Heart left ventricle (tissue), 13 donors: ENCODE data around the gene DAP.

Experiments
- POLR2A ChIP-seq, 2 donors: fragments of 450-650 bp; IDR thresholded peaks; one replicate each; pipeline ENCODE4 v1.6.1; 2017; ENCODE audit warnings: antibody characterized with exemption in 2 of 2, mild to moderate bottlenecking in 2 of 2, moderate library complexity in 2 of 2
- TF ChIP-seq, protein P1 (sequence below), 12 donors: fragments of 200-600 bp; sonication (generic) in 4 of 12; IDR thresholded peaks; one replicate each; pipeline versions ENCODE4 v1.5.0 to v1.8.0; 2018 to 2022; ENCODE audit warnings: antibody characterized with exemption in 12 of 12, mild to moderate bottlenecking in 5 of 12
- donor health status: ischemic (EF 13 %, LVEDD 7.1; RV severe dilation, severe dysfunction).
- donor health status: DM: no; HTN: yes; CAD: no.
- donor health status: DM: no; HTN: no; CAD: no.
- donor health status: ischemic (EF 25% LVEDD 6.9; RV normal size, moderate dysfunction).
- donor health status: ischemic (EF 25% LVEDD 5.7; RV mildly dilated, moderate dysfunction).
- donor health status: ischemic (EF 35%, LVEDD 5.7; RV mildly dilated, moderate dysfunction).
- donor health status: nonischemic (EF 11% LVEDD 7.7; RV severe dilation, severe dysfunction).
- donor health status: DM: yes; HTN: yes; CAD: no.
- donor health status: PGD.
- donor health status: ischemic (EF 29% LVEDD 5.4; RV normal size, mild dysfunction).
- donor health status: nonischemic (EF 23%, LVEDD 6.1; RV moderate dilation, normal function).

DNA sequence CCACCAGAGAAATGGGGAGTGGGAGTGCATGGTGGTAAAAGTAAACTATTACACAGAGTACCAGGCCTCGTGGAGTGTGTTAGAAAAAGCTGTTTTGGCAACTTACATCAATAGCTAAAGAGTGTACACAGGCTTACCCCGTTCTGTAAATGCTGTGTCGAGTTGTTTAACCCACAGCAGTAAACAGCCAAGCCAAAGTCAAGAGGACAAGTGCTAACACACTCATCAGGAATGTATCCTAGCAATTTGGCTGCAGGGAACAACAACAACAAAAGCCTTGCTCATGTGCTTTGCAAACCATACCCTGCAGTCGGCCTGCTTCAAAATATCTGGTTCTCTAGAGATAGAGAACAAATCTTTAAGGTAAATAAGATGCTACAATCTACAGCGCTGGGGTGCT, 15.9 kb downstream of the DAP start:
- TF ChIP-seq, protein P1, sequence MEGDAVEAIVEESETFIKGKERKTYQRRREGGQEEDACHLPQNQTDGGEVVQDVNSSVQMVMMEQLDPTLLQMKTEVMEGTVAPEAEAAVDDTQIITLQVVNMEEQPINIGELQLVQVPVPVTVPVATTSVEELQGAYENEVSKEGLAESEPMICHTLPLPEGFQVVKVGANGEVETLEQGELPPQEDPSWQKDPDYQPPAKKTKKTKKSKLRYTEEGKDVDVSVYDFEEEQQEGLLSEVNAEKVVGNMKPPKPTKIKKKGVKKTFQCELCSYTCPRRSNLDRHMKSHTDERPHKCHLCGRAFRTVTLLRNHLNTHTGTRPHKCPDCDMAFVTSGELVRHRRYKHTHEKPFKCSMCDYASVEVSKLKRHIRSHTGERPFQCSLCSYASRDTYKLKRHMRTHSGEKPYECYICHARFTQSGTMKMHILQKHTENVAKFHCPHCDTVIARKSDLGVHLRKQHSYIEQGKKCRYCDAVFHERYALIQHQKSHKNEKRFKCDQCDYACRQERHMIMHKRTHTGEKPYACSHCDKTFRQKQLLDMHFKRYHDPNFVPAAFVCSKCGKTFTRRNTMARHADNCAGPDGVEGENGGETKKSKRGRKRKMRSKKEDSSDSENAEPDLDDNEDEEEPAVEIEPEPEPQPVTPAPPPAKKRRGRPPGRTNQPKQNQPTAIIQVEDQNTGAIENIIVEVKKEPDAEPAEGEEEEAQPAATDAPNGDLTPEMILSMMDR (IDR thresholded peaks at IDR 0.05): no peak
- no peak for TF ChIP-seq POLR2A (IDR thresholded peaks at IDR 0.05)
